Measurements from ENCODE around the gene MLH3. TPM values are rescaled to one million over a fixed set of nuclear protein-coding genes. Genes with fewer than 3 reads are reported as not detected.

The MLH3 gene
- total and polyA plus RNA-seq, 2 experiments from 2014 or later: 10.7 to 14.7 TPM

- TF ChIP-seq, protein P1, sequence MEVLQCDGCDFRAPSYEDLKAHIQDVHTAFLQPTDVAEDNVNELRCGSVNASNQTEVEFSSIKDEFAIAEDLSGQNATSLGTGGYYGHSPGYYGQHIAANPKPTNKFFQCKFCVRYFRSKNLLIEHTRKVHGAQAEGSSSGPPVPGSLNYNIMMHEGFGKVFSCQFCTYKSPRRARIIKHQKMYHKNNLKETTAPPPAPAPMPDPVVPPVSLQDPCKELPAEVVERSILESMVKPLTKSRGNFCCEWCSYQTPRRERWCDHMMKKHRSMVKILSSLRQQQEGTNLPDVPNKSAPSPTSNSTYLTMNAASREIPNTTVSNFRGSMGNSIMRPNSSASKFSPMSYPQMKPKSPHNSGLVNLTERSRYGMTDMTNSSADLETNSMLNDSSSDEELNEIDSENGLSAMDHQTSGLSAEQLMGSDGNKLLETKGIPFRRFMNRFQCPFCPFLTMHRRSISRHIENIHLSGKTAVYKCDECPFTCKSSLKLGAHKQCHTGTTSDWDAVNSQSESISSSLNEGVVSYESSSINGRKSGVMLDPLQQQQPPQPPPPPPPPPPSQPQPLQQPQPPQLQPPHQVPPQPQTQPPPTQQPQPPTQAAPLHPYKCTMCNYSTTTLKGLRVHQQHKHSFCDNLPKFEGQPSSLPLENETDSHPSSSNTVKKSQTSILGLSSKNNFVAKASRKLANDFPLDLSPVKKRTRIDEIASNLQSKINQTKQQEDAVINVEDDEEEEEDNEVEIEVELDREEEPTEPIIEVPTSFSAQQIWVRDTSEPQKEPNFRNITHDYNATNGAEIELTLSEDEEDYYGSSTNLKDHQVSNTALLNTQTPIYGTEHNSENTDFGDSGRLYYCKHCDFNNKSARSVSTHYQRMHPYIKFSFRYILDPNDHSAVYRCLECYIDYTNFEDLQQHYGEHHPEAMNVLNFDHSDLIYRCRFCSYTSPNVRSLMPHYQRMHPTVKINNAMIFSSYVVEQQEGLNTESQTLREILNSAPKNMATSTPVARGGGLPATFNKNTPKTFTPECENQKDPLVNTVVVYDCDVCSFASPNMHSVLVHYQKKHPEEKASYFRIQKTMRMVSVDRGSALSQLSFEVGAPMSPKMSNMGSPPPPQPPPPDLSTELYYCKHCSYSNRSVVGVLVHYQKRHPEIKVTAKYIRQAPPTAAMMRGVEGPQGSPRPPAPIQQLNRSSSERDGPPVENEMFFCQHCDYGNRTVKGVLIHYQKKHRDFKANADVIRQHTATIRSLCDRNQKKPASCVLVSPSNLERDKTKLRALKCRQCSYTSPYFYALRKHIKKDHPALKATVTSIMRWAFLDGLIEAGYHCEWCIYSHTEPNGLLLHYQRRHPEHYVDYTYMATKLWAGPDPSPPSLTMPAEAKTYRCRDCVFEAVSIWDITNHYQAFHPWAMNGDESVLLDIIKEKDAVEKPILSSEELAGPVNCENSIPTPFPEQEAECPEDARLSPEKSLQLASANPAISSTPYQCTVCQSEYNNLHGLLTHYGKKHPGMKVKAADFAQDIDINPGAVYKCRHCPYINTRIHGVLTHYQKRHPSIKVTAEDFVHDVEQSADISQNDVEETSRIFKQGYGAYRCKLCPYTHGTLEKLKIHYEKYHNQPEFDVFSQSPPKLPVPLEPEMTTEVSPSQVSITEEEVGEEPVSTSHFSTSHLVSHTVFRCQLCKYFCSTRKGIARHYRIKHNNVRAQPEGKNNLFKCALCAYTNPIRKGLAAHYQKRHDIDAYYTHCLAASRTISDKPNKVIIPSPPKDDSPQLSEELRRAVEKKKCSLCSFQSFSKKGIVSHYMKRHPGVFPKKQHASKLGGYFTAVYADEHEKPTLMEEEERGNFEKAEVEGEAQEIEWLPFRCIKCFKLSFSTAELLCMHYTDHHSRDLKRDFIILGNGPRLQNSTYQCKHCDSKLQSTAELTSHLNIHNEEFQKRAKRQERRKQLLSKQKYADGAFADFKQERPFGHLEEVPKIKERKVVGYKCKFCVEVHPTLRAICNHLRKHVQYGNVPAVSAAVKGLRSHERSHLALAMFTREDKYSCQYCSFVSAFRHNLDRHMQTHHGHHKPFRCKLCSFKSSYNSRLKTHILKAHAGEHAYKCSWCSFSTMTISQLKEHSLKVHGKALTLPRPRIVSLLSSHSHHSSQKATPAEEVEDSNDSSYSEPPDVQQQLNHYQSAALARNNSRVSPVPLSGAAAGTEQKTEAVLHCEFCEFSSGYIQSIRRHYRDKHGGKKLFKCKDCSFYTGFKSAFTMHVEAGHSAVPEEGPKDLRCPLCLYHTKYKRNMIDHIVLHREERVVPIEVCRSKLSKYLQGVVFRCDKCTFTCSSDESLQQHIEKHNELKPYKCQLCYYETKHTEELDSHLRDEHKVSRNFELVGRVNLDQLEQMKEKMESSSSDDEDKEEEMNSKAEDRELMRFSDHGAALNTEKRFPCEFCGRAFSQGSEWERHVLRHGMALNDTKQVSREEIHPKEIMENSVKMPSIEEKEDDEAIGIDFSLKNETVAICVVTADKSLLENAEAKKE (CRISPR knock-in tag; IDR thresholded peaks at IDR 0.05): no peak
- TF ChIP-seq ZNF114 (CRISPR knock-in tag; IDR thresholded peaks at IDR 0.05): no peak
- TF ChIP-seq, protein P2, sequence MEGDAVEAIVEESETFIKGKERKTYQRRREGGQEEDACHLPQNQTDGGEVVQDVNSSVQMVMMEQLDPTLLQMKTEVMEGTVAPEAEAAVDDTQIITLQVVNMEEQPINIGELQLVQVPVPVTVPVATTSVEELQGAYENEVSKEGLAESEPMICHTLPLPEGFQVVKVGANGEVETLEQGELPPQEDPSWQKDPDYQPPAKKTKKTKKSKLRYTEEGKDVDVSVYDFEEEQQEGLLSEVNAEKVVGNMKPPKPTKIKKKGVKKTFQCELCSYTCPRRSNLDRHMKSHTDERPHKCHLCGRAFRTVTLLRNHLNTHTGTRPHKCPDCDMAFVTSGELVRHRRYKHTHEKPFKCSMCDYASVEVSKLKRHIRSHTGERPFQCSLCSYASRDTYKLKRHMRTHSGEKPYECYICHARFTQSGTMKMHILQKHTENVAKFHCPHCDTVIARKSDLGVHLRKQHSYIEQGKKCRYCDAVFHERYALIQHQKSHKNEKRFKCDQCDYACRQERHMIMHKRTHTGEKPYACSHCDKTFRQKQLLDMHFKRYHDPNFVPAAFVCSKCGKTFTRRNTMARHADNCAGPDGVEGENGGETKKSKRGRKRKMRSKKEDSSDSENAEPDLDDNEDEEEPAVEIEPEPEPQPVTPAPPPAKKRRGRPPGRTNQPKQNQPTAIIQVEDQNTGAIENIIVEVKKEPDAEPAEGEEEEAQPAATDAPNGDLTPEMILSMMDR (conservative IDR thresholded peaks at IDR 0.05; ENCODE audit: low read depth in 2 of 2): no peak
- TF ChIP-seq POLR2AphosphoS5 (IDR thresholded peaks at IDR 0.05; ENCODE audit: low read depth): no peak
- no peak for TF ChIP-seq ZNF331 (CRISPR knock-in tag; IDR thresholded peaks at IDR 0.05; ENCODE audit: low read depth)
- no peak for TF ChIP-seq ETS1 (IDR thresholded peaks at IDR 0.05)
- TF ChIP-seq STAT1 (IDR thresholded peaks at IDR 0.05; ENCODE audit: unreplicated experiment): no peak
- TF ChIP-seq CREB1 (CRISPR knock-in tag; IDR thresholded peaks at IDR 0.05; ENCODE audit: low read depth): no peak
- no peak for TF ChIP-seq EZH2phosphoT487 (IDR thresholded peaks at IDR 0.05; ENCODE audit: unreplicated experiment)
Measured at GRCh38 chr14:75049731-75050201, 1.5 kb downstream of the MLH3 start (continued).
